IMR-90 (cell line): ENCODE measurements around the gene TGFBI. TPM values are rescaled to one million over a fixed set of nuclear protein-coding genes. Genes with fewer than 3 reads are reported as not detected.
A peak's percentile ranks its signal among the peaks of the same experiment; 100 is the strongest.

Source experiments
- ATAC-seq: fragments of 200-7000 bp; cut with Tn5 transposase; 2 replicates; pipeline ENCODE4 v1.9.1; 2020; ENCODE audit warnings: low read depth, mild to moderate bottlenecking, moderate library complexity
- BruUV-seq: library from RNA; stranded (reverse); fragments of 400-500 nt; replicated peaks from 2 replicates; lab custom pipeline; 2021; lab: Mats Ljungman, UMichigan
- CTCF ChIA-PET: fragments of 300-600 bp; formaldehyde crosslinking; extraction: SDS; loops from one replicate; lab custom pipeline; 2021; ENCODE audit warnings: antibody characterized with exemption; lab: Yijun Ruan, JAX
- POLR2A ChIA-PET: fragments of 300-600 bp; sonication (Branson Sonifier 250); formaldehyde crosslinking; loops from one replicate; lab custom pipeline; 2022; ENCODE audit warnings: antibody characterized with exemption; ENCODE audit not compliant: unreplicated experiment; lab: Charles Lee
- DNase-seq: peaks from one replicate; pipeline ENCODE4 v3.0.0; 2013
- H2AFZ ChIP-seq: replicated peaks from 2 replicates; pipeline ENCODE3; 2013; ENCODE audit warnings: low read length, mild to moderate bottlenecking; ENCODE audit not compliant: poor library complexity
- H2AK5ac ChIP-seq: 2 replicates; pipeline ENCODE4 v1.6.1; 2013; ENCODE audit warnings: low read depth, low read length, inconsistent platforms
- H2AK9ac ChIP-seq: replicated peaks from 2 replicates; pipeline ENCODE3; 2013; ENCODE audit warnings: mild to moderate bottlenecking, low read depth, low read length, moderate library complexity; ENCODE audit not compliant: poor library complexity
- H2BK120ac ChIP-seq: 2 replicates; pipeline ENCODE4 v1.6.1; 2013; ENCODE audit warnings: low read depth, low read length, inconsistent platforms
- H2BK15ac ChIP-seq: 3 replicates; pipeline ENCODE4 v1.6.1; 2013; ENCODE audit warnings: low read depth, low read length, inconsistent platforms
- H2BK20ac ChIP-seq: 2 replicates; pipeline ENCODE4 v1.6.1; 2013; ENCODE audit warnings: low read depth, mild to moderate bottlenecking, inconsistent platforms, low read length, moderate library complexity
- H2BK5ac ChIP-seq: 2 replicates; pipeline ENCODE4 v1.6.1; 2013; ENCODE audit warnings: mild to moderate bottlenecking, low read depth, low read length, inconsistent platforms; ENCODE audit not compliant: poor library complexity, severe bottlenecking
- H3K14ac ChIP-seq: replicated peaks from 2 replicates; pipeline ENCODE4 v1.6.1; 2013; ENCODE audit warnings: low read depth, low read length, inconsistent platforms
- H3K18ac ChIP-seq: 2 replicates; pipeline ENCODE4 v1.6.1; 2013; ENCODE audit warnings: low read depth, low read length, control low read depth
- H3K23ac ChIP-seq: 2 replicates; pipeline ENCODE4 v1.6.1; 2013; ENCODE audit warnings: low read depth, low read length, inconsistent platforms
- H3K27ac ChIP-seq: 2 replicates; pipeline ENCODE4 v1.5.1; 2013; ENCODE audit warnings: mild to moderate bottlenecking, control low read depth, low read length; ENCODE audit not compliant: insufficient read depth
- H3K27me3 ChIP-seq: 2 replicates; pipeline ENCODE4 v1.6.1; 2013; ENCODE audit warnings: low read length; ENCODE audit not compliant: control insufficient read depth, insufficient read depth
- H3K36me3 ChIP-seq: 2 replicates; pipeline ENCODE4 v1.6.1; 2013; ENCODE audit warnings: low read length, mixed read lengths; ENCODE audit not compliant: control insufficient read depth, insufficient read depth
- H3K4ac ChIP-seq: 2 replicates; pipeline ENCODE4 v1.6.1; 2013; ENCODE audit warnings: low read depth, low read length, inconsistent platforms
- H3K4me1 ChIP-seq: 2 replicates; pipeline ENCODE4 v1.6.1; 2013; ENCODE audit warnings: low read length, mixed read lengths; ENCODE audit not compliant: control insufficient read depth, insufficient read depth
- H3K4me2 ChIP-seq: 2 replicates; pipeline ENCODE4 v1.6.1; 2013; ENCODE audit warnings: low read depth, mild to moderate bottlenecking, control low read depth, low read length, moderate library complexity
- H3K4me3 ChIP-seq: 2 replicates; pipeline ENCODE4 v1.5.1; 2013; ENCODE audit warnings: low read depth, mild to moderate bottlenecking, control low read depth, low read length, moderate library complexity; ENCODE audit not compliant: insufficient read depth
- H3K56ac ChIP-seq: 2 replicates; pipeline ENCODE4 v1.6.1; 2013; ENCODE audit warnings: low read length, inconsistent platforms; ENCODE audit not compliant: insufficient read depth; ENCODE audit errors: extremely low read depth
- H3K79me1 ChIP-seq, 2 experiments: 2 replicates each; pipeline ENCODE4 v1.6.1; 2013; ENCODE audit warnings: low read length in 2 of 2, inconsistent platforms in 1 of 2, low read depth in 1 of 2
- H3K9ac ChIP-seq: 2 replicates; pipeline ENCODE4 v1.6.1; 2013; ENCODE audit warnings: low read depth, low read length, control low read depth
- H3K9me1 ChIP-seq: 2 replicates; pipeline ENCODE4 v1.6.1; 2013; ENCODE audit warnings: low read length, inconsistent platforms; ENCODE audit not compliant: insufficient read depth
- H3K9me3 ChIP-seq: 2 replicates; pipeline ENCODE4 v1.6.1; 2013; ENCODE audit warnings: low read length; ENCODE audit not compliant: control insufficient read depth, insufficient read depth
- H4K20me1 ChIP-seq: 2 replicates; pipeline ENCODE4 v1.6.1; 2013; ENCODE audit warnings: low read length, inconsistent platforms; ENCODE audit not compliant: insufficient read depth
- H4K5ac ChIP-seq: 2 replicates; pipeline ENCODE4 v1.6.1; 2013; ENCODE audit warnings: mild to moderate bottlenecking, low read depth, low read length, control low read depth
- H4K8ac ChIP-seq, 2 experiments: 2 replicates each; pipeline ENCODE4 v1.6.1; 2013; ENCODE audit warnings: low read depth in 2 of 2, low read length in 2 of 2, control low read depth in 1 of 2, inconsistent platforms in 1 of 2
- H4K91ac ChIP-seq: 2 replicates; pipeline ENCODE4 v1.6.1; 2013; ENCODE audit warnings: low read depth, low read length, inconsistent platforms; ENCODE audit not compliant: insufficient read depth
- CEBPB ChIP-seq: IDR thresholded peaks from 2 replicates; pipeline ENCODE4 v1.6.1; 2012; ENCODE audit warnings: low read depth, low read length, improper control_type of control experiment
- NFE2L2 ChIP-seq: fragments of 150-350 bp; IDR thresholded peaks from 2 replicates; pipeline ENCODE4 v1.6.1; 2016; ENCODE audit warnings: low read depth, mild to moderate bottlenecking, low read length
- RAD21 ChIP-seq: IDR thresholded peaks from 2 replicates; pipeline ENCODE4 v1.6.1; 2012; ENCODE audit warnings: low read length, improper control_type of control experiment
- SMC3 ChIP-seq: fragments of 150-350 bp; IDR thresholded peaks from 2 replicates; pipeline ENCODE4 v1.6.1; 2016; ENCODE audit warnings: low read depth, mild to moderate bottlenecking, antibody characterized with exemption, low read length, moderate library complexity
- WGBS, 2 experiments: methylation state at CpG; one replicate each; pipeline versions ENCODE4 v1.1.5 to v1.1.7; 2013; ENCODE audit warnings: missing lambda C conversion rate in 2 of 2; ENCODE audit not compliant: insufficient read length in 1 of 2; ENCODE audit errors: extremely low coverage in 2 of 2; 5-methylcytosine and 5-hydroxymethylcytosine counted together
- dilution Hi-C: fragments of 300-500 bp; cut with HindIII; formaldehyde crosslinking; loops from one replicate; pipeline ENCODE4 v1.14.3; 2018; ENCODE audit warnings: low sequenced_read_pairs; ENCODE audit not compliant: unreplicated experiment
- in situ Hi-C: fragments of 300-500 bp; cut with MboI; formaldehyde crosslinking; loops from 3 replicates; pipeline ENCODE4 v1.14.3; 2019; ENCODE audit warnings: low sequenced_read_pairs, inconsistent platforms, mixed read lengths
- intact Hi-C: fragments of 100-400 bp; cut with micrococcal nuclease; formaldehyde crosslinking; loops from 2 replicates; pipeline ENCODE4 v1.10.0; 2022
- polyA plus RNA-seq, 3 experiments: library from polyadenylated mRNA; depleted of rRNA; stranded (reverse); fragments of >200 nt; gene quantifications; 2 replicates each; pipeline ENCODE4 v1.2.3, GENCODE V29; 2012; ENCODE audit warnings: low replicate concordance in 1 of 3
- total RNA-seq: library from RNA; depleted of rRNA; stranded (reverse); fragments of >200 nt; gene quantifications from 2 replicates; pipeline ENCODE4 v1.2.3, GENCODE V29; 2012
- TF ChIP-seq, protein P1 (sequence below): fragments of 150-350 bp; IDR thresholded peaks from 2 replicates; pipeline ENCODE4 v1.6.1; 2016; ENCODE audit warnings: low read depth, mild to moderate bottlenecking, low read length, moderate library complexity, borderline replicate concordance

TGFBI gene
- total and polyA plus RNA-seq, 2 of the 4 experiments (the other 2 are of a cell fraction) = 618 to 1,551 TPM

GRCh38 chr5:136007271-136007670 is 21.5 kb upstream of the TGFBI start:
- no peaks in the 10 kb centered on the region for H4K20me1 ChIP-seq
- peaks cover 24% of the 10 kb centered on the region for H3K4me1 ChIP-seq
- no peak overlapping the region for H3K9ac ChIP-seq
- no peak overlapping the region for H3K4me3 ChIP-seq
- no peaks in the 10 kb centered on the region for H3K9me3 ChIP-seq
- peak overlapping the region; percentile 80 for H3K56ac ChIP-seq
- peak overlapping the region; percentile 50 for H3K23ac ChIP-seq
- 94% methylated on average over 2 of the region's 4 CpGs; no CpG with 5 or more reads in 1 of the 2 experiments for WGBS, 2 experiments
- H2BK15ac ChIP-seq = peak overlapping the region; percentile 82
- H3K18ac ChIP-seq = peak overlapping the region; percentile 91
- no peaks in the 10 kb centered on the region for H3K36me3 ChIP-seq
- DNase-seq (no peak), ATAC-seq (no peak)
- ChIA-PET CTCF (interaction anchor here (1.4 kb wide), 1 partner anchor 51 kb away, joined by 3 read pairs; no protein-coding TSS in a partner anchor), POLR2A (no interaction called here)
- H3K27ac ChIP-seq = peak overlapping the region; percentile 66
- H2BK20ac ChIP-seq = peak overlapping the region; percentile 47
- H3K79me1 ChIP-seq = peaks cover 0 to 14% of the 10 kb centered on the region in 2 experiments; a peak in 1 of 4 replicates
- H3K4me2 ChIP-seq = no peak overlapping the region
- peaks cover 20% of the 10 kb centered on the region for H3K9me1 ChIP-seq
- peak overlapping the region; percentile 75 for H2BK5ac ChIP-seq
- H4K91ac ChIP-seq = peak overlapping the region; percentile 91
- in situ Hi-C loops = no loop called here
- peak overlapping the region; percentile 31 for H4K5ac ChIP-seq
- no peak overlapping the region for H2AFZ ChIP-seq
- intact Hi-C loops = no loop called here
- H3K4ac ChIP-seq = peak overlapping the region; percentile 60
- peak overlapping the region; percentile 64 to 65 for H4K8ac ChIP-seq
- TF ChIP-seq, protein P1, sequence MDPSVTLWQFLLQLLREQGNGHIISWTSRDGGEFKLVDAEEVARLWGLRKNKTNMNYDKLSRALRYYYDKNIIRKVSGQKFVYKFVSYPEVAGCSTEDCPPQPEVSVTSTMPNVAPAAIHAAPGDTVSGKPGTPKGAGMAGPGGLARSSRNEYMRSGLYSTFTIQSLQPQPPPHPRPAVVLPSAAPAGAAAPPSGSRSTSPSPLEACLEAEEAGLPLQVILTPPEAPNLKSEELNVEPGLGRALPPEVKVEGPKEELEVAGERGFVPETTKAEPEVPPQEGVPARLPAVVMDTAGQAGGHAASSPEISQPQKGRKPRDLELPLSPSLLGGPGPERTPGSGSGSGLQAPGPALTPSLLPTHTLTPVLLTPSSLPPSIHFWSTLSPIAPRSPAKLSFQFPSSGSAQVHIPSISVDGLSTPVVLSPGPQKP = no peak
- TF ChIP-seq RAD21 (no peak), CEBPB (peak; percentile 28; the same call in 1 of the 2 replicates), SMC3 (no peak), NFE2L2 (no peak)
- peak overlapping the region; percentile 28 for H2AK5ac ChIP-seq
- H2BK120ac ChIP-seq = peak overlapping the region; percentile 73
- H3K27me3 ChIP-seq = no peaks in the 10 kb centered on the region
- dilution Hi-C loops = no loop called here
- peak overlapping the region; percentile 11 for H3K14ac ChIP-seq
- peak overlapping the region; percentile 63 for H2AK9ac ChIP-seq
- no TSS peak for BruUV-seq
